Endothelial cell of umbilical vein (primary cell): Measurements from ENCODE around the gene OPCML.

Experiments
- CTCF ChIP-seq, 2 donors: IDR thresholded peaks; 1 replicate in 1 of 2; 2 replicates in 1 of 2; pipeline ENCODE4 v1.5.1; 2011; ENCODE audit warnings: low read length in 2 of 2, mild to moderate bottlenecking in 2 of 2, moderate library complexity in 2 of 2, control low read depth in 1 of 2, inconsistent platforms in 1 of 2, low read depth in 1 of 2; ENCODE audit not compliant: insufficient read depth in 1 of 2; ENCODE audit errors: extremely low read depth in 1 of 2
- EZH2 ChIP-seq: IDR thresholded peaks from 2 replicates; pipeline ENCODE4 v1.6.1; 2012; ENCODE audit warnings: borderline replicate concordance, low read depth, mild to moderate bottlenecking, moderate library complexity, low read length, inconsistent platforms; ENCODE audit not compliant: severe bottlenecking
- FOS ChIP-seq: IDR thresholded peaks from 2 replicates; pipeline ENCODE4 v1.6.1; 2011; ENCODE audit warnings: mild to moderate bottlenecking, low read length, moderate library complexity, borderline replicate concordance; ENCODE audit not compliant: insufficient read depth
- GATA2 ChIP-seq: IDR thresholded peaks from 2 replicates; pipeline ENCODE4 v1.7.0; 2011; ENCODE audit warnings: low read depth, mild to moderate bottlenecking, moderate library complexity, mixed read lengths, low read length; ENCODE audit not compliant: insufficient read length, insufficient read depth
- JUN ChIP-seq: IDR thresholded peaks from 2 replicates; pipeline ENCODE4 v1.6.1; 2011; ENCODE audit warnings: borderline replicate concordance, low read depth; ENCODE audit not compliant: insufficient read length, insufficient read depth
- MAX ChIP-seq: IDR thresholded peaks from 2 replicates; pipeline ENCODE4 v1.6.1; 2011; ENCODE audit not compliant: insufficient read depth, insufficient read length
- MYC ChIP-seq: IDR thresholded peaks from one replicate; pipeline ENCODE4 v1.6.1; 2011; ENCODE audit warnings: mild to moderate bottlenecking, low read depth, low read length
- POLR2A ChIP-seq: IDR thresholded peaks from 2 replicates; pipeline ENCODE4 v1.6.1; 2012; ENCODE audit warnings: low read depth, mild to moderate bottlenecking, control low read depth, low read length
- POLR2AphosphoS5 ChIP-seq: IDR thresholded peaks from 2 replicates; pipeline ENCODE4 v1.6.1; 2012; ENCODE audit warnings: low read depth, mild to moderate bottlenecking, control low read depth, low read length, moderate library complexity; ENCODE audit not compliant: insufficient read depth

GRCh38 chr11:132414451-132414850 lies 1117.8 kb downstream of the OPCML start:
- no peak for TF ChIP-seq POLR2A
- TF ChIP-seq CTCF (IDR thresholded peaks at IDR 0.05; ENCODE audit: extremely low read depth in 1 of 2, insufficient read depth in 1 of 2, low read depth in 1 of 2, low read length in 2 of 2) = no peak
- no peak for TF ChIP-seq MAX
- TF ChIP-seq EZH2 = no peak
- TF ChIP-seq FOS = no peak
- TF ChIP-seq GATA2 = no peak
- no peak for TF ChIP-seq POLR2AphosphoS5
- no peak for TF ChIP-seq MYC
- no peak for TF ChIP-seq JUN
